ENCODE measurements around the gene PLA2G2F.

The PLA2G2F gene

GRCh38 chr1:20138961-20139550 is at the start of gene PLA2G2F:
Gene PLA2G2F, plus strand, starts transcription at chr1:20139323. Its CDS starts 105 bp downstream, at chr1:20139428.
- no peak for DNase-seq (ENCODE audit: low spot score)

- no peak for DNase-seq (ENCODE audit: low spot score)
These were observed 49.6 kb upstream of the PLA2G2F start for GRCh38 chr1:20089328-20090077.

GRCh38 chr1:20090119-20090518 is 49.0 kb upstream of the PLA2G2F start:
- DNase-seq (ENCODE audit: low spot score), result no peak

- DNase-seq (ENCODE audit: low spot score), result no peak
These were observed 48.5 kb upstream of the PLA2G2F start for GRCh38 chr1:20090641-20091040.

GRCh38 chr1:20093303-20093702 is 45.8 kb upstream of the PLA2G2F start:
- DNase-seq (ENCODE audit: low spot score), result no peak

GRCh38 chr1:20093940-20094391 is 45.2 kb upstream of the PLA2G2F start:
- no peak for DNase-seq (ENCODE audit: low spot score)

- DNase-seq (ENCODE audit: low spot score), result no peak
These were observed 43.3 kb upstream of the PLA2G2F start for GRCh38 chr1:20095564-20096434.

GRCh38 chr1:20096840-20097447 is 42.2 kb upstream of the PLA2G2F start:
- DNase-seq (ENCODE audit: low spot score), result no peak

- no peak for DNase-seq (ENCODE audit: low spot score)
These were observed 39.6 kb upstream of the PLA2G2F start for GRCh38 chr1:20099533-20099932.

GRCh38 chr1:20100632-20101355 is 38.3 kb upstream of the PLA2G2F start:
- peak; percentile 54 for DNase-seq (ENCODE audit: low spot score)

- no peak for DNase-seq (ENCODE audit: low spot score)
These were observed 36.2 kb upstream of the PLA2G2F start for GRCh38 chr1:20102875-20103274.

GRCh38 chr1:20105856-20106255 is 33.3 kb upstream of the PLA2G2F start:
- no peak for DNase-seq (ENCODE audit: low spot score)

- no peak for DNase-seq (ENCODE audit: low spot score)
These were observed 31.8 kb upstream of the PLA2G2F start for GRCh38 chr1:20107351-20107750.

- DNase-seq (ENCODE audit: low spot score), result no peak
These were observed 31.3 kb upstream of the PLA2G2F start for GRCh38 chr1:20107796-20108195.

GRCh38 chr1:20108366-20109123 is 30.6 kb upstream of the PLA2G2F start:
- no peak for DNase-seq (ENCODE audit: low spot score)

GRCh38 chr1:20109223-20109856 is 29.8 kb upstream of the PLA2G2F start:
- no peak for DNase-seq (ENCODE audit: low spot score)

GRCh38 chr1:20110679-20111078 is 28.4 kb upstream of the PLA2G2F start:
- no peak for DNase-seq (ENCODE audit: low spot score)

GRCh38 chr1:20111452-20111851 is 27.7 kb upstream of the PLA2G2F start:
- DNase-seq (ENCODE audit: low spot score), result no peak

GRCh38 chr1:20112279-20113000 is 26.7 kb upstream of the PLA2G2F start:
- DNase-seq (ENCODE audit: low spot score), result no peak

Data from cerebellar cortex (tissue), 1 donor.